Rectal smooth muscle tissue (tissue), 1 donor: Measurements from ENCODE around the gene SPHK1.

Experiments used
- H3K27ac ChIP-seq: one replicate; pipeline ENCODE4 v1.7.0; 2013; ENCODE audit warnings: low read depth, low read length, inconsistent platforms
- H3K27me3 ChIP-seq: one replicate; pipeline ENCODE4 v1.7.0; 2013; ENCODE audit warnings: low read length; ENCODE audit not compliant: control insufficient read depth, insufficient read depth
- H3K36me3 ChIP-seq: one replicate; pipeline ENCODE4 v1.7.0; 2013; ENCODE audit warnings: low read length; ENCODE audit not compliant: control insufficient read depth, insufficient read depth
- H3K4me1 ChIP-seq: one replicate; pipeline ENCODE4 v1.7.0; 2013; ENCODE audit warnings: low read length; ENCODE audit not compliant: control insufficient read depth, insufficient read depth
- H3K4me3 ChIP-seq: one replicate; pipeline ENCODE4 v1.7.0; 2013; ENCODE audit warnings: low read length
- H3K9ac ChIP-seq: one replicate; pipeline ENCODE4 v1.7.0; 2013; ENCODE audit warnings: low read length

Gene SPHK1

DNA sequence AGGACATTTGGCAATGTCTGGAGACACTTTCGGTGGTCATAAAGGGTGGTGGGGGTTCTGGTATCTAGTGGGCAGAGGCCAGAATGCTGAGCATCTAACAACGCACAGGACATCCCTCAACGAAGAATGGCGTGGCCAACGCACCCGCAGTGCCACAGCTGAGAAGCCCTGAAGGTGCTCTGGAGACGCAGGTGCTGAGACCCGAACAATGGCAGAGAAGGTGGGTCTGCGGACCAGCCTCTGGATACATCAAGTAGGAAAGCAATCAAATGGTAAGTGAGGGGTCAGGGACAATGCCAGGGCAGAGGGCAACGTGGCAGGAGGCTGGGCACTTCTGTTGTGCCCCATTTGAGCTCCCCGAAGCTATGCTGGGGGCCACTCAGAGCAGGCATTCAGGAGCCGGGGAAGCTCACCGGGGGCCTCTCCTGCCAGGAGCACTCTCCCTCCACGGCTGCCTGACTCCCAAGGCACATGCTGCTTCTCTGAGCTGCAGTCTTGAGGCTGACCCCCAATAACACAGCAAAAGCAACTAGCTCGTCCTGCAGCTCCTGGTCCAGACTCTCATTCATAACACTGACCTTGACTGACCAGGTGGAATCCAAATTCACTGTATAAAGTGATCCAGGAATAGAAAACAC is 26.0 kb downstream of the SPHK1 start:
- Histone ChIP-seq H3K4me1 (peaks cover 7% of the 10 kb centered on the region), H3K9ac (no peak overlapping the region), H3K27ac (no peak overlapping the region)

DNA sequence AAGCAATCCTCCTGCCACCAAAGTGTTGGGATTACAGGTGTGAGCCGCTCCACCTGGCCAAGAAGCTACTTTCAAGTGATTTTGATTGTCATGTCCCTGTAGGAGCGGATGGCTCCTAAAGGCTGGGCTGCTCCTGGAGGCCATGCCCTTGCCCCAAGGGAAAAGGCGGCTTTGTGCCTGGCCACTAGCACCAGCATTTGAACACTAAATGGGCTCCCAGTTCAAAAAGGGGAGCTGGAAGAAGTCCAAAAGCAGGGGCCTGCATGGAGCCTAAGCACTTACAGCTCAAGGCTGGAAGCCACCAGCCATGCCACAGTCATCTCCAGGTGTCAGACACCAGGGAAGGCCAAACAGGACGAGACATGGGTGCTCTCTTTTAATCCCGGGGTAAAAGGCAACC is 26.8 kb downstream of the SPHK1 start:
- Histone ChIP-seq H3K27me3 (no peaks in the 10 kb centered on the region), H3K36me3 (no peaks in the 10 kb centered on the region), H3K4me3 (no peak overlapping the region), H3K4me1 (peaks cover 7% of the 10 kb centered on the region), H3K9ac (no peak overlapping the region), H3K27ac (no peak overlapping the region)

More for the DNA sequence above, 26.0 kb downstream of the SPHK1 start:
- no peak overlapping the region for H3K4me3 ChIP-seq
- no peaks in the 10 kb centered on the region for H3K27me3 ChIP-seq
- no peaks in the 10 kb centered on the region for H3K36me3 ChIP-seq

DNA sequence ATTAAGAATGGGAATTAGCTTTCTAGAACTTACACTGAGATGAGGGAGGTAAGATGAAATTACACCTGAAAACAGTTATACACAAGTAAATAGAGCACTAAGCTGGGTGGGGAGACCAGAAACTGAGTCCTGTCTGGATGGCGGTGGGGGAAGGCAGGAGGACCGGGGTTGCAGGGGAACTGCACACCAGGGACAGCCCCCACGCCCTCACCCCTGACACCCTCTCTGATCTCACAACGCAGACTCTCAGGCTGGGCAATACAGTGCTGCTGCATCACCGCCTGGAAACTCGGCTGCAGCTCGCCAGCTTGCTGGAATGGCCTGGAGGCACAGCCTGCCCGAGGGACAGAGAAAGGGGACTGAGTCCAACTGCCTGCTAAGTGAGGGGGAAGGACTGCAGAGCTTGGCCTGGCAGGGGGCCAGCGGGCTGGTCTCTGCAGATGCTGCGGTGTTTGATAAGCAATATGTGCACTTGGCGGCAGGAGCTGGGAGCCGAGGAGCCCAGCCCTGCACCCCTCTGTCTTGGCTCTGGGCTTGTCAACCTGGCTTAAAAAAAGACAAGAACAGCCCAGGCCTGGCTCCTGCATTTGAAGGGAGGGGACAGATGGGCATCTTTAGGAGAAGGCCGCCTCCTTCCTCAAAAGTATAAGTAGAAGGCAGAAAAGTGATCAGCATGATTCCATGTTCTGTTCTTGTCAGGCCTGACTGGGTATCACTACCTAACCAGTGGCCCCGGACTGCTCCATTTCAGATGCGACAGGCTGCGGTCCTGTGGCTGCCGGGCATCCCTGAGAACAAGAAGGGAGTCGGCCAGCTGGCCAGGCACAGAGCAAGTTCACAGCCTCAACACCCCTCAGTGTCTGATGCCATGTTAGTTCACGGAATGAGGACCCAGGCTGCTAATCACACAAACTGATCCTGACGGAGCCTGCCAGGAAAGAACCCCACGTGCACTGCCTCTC is 30.2 kb downstream of the SPHK1 start:
- H3K36me3 ChIP-seq: no peaks in the 10 kb centered on the region
- H3K9ac ChIP-seq: no peak overlapping the region
- peaks cover 7% of the 10 kb centered on the region for H3K4me1 ChIP-seq
- H3K27ac ChIP-seq: no peak overlapping the region
- no peaks in the 10 kb centered on the region for H3K27me3 ChIP-seq
- no peak overlapping the region for H3K4me3 ChIP-seq

DNA sequence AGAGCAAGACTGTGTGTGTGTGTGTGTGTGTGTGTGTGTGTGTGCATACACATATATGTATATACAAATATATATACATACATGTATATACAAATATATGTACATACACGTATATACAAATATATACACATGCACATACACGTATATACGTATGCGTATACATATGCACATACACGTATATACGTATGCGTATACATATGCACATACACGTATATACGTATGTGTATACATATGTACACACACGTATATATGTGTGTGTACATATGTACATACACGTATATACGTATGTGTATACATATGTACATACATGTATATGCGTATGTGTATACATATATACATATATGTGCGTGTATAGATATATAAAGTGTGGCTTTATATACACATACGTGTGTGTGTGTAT is 31.4 kb downstream of the SPHK1 start:
- Histone ChIP-seq H3K4me3 (no peak overlapping the region), H3K9ac (no peak overlapping the region), H3K27me3 (no peaks in the 10 kb centered on the region), H3K27ac (no peak overlapping the region), H3K36me3 (no peaks in the 10 kb centered on the region), H3K4me1 (peaks cover 15% of the 10 kb centered on the region)

DNA sequence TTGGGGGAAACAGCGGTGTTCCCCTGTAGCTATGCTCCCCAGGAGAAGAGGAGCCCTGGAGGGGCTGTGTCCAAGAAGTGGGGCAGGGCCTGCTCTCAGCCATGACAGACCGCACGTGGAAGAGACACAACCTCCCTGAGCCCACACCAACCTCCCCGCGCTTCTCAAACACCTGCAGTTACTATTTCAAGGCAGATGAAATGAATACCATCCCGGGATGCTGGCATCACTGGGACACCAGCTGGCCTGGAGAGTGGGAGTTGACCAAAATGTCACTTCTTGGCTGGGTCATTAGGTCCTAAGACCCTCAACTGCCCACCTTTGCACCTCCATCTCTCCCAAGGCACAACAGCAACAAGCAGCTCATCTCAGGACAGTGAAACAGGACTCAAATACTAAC is 32.0 kb downstream of the SPHK1 start:
- Histone ChIP-seq H3K27me3 (no peaks in the 10 kb centered on the region), H3K4me1 (peaks cover 15% of the 10 kb centered on the region), H3K27ac (no peak overlapping the region), H3K36me3 (no peaks in the 10 kb centered on the region), H3K9ac (no peak overlapping the region), H3K4me3 (no peak overlapping the region)

DNA sequence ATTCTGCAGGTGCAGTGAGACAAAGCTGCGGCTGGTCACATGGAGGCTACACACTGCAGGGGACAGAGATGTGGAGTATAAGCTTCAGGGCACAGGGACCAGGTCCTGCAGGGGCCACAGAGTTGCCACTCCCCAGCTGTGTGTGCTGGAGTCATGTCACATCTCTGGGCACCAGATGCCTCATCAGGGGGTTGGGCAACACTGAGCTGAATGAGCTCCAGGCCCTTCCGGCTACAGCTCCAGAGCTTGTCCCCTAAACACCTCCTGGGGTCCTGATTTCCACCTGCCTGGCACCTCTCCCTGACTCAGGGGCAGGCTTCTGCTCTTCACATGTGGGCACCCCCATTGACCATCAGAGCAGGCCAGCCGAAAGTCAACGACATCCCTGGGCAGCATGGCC is 32.5 kb downstream of the SPHK1 start:
- Histone ChIP-seq H3K9ac (no peak overlapping the region), H3K4me3 (no peak overlapping the region), H3K4me1 (peaks cover 15% of the 10 kb centered on the region), H3K27me3 (no peaks in the 10 kb centered on the region), H3K36me3 (no peaks in the 10 kb centered on the region), H3K27ac (no peak overlapping the region)

DNA sequence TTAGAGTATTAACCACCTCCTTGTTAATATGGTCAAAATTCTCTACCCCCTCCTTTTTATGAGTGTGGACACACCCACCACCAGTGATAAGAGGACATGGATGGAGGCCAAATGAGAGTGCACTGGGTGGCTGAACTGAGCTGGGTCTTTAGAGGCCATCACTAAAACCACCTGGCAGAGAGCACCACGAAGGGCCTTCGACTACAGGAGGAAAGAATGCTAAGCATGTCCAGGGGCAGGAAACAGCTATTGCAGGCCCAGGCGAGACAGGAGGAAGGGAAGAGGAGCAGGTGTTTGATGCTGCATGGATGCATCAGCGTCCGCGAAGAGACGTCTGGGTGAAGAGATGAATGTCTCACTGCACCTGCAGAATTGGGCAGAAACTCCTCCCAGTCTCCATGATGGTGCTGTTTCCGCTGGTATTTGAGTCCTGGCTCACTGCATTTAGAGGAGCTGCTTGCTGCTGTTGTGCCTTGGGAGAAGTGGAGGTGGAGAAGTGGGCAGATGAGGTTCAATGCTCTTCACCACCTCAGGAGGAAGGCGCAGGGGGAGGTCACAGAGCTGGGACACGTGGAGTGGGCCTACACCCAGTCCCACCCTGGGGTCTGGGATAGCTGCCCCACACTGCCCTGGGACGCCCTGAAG is 33.2 kb downstream of the SPHK1 start:
- H3K27me3 ChIP-seq: no peaks in the 10 kb centered on the region
- no peak overlapping the region for H3K9ac ChIP-seq
- peaks cover 15% of the 10 kb centered on the region for H3K4me1 ChIP-seq
- no peak overlapping the region for H3K4me3 ChIP-seq
- no peaks in the 10 kb centered on the region for H3K36me3 ChIP-seq
- H3K27ac ChIP-seq: no peak overlapping the region

DNA sequence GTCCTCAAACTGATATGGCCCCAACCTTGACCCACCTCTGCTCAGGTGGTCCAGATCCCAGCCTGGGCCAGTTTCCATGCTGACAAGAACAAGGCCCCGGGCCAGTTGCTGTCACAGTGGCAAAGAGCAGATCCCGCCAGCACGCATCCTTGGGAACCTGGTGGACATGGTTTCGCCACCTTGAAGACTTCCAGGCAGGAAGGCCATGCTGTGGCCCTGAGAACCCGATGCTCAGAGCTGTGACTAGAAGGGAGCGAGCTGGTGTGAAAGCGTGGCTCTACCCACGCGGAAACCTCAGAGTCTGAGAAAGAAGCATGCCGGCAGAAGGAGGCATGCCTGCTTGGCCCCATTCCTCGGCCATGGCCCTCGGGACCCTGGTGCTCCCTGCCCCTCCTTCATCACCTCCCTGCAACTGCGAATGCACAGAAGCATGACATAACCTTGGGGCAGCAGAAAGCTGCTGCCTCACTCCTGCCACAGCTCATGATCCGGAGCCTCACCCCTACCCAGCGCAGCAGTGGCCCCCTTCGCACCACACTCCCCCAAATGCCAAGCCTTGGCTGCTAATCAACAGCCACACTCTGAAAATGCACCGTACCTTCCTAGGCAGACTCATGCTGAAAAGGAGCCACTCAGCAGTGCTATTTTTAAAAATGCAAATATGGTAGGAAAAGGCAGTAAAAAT is 35.3 kb downstream of the SPHK1 start:
- no peaks in the 10 kb centered on the region for H3K36me3 ChIP-seq
- H3K4me3 ChIP-seq: no peak overlapping the region
- H3K4me1 ChIP-seq: peaks cover 9% of the 10 kb centered on the region
- no peaks in the 10 kb centered on the region for H3K27me3 ChIP-seq
- no peak overlapping the region for H3K9ac ChIP-seq
- no peak overlapping the region for H3K27ac ChIP-seq

DNA sequence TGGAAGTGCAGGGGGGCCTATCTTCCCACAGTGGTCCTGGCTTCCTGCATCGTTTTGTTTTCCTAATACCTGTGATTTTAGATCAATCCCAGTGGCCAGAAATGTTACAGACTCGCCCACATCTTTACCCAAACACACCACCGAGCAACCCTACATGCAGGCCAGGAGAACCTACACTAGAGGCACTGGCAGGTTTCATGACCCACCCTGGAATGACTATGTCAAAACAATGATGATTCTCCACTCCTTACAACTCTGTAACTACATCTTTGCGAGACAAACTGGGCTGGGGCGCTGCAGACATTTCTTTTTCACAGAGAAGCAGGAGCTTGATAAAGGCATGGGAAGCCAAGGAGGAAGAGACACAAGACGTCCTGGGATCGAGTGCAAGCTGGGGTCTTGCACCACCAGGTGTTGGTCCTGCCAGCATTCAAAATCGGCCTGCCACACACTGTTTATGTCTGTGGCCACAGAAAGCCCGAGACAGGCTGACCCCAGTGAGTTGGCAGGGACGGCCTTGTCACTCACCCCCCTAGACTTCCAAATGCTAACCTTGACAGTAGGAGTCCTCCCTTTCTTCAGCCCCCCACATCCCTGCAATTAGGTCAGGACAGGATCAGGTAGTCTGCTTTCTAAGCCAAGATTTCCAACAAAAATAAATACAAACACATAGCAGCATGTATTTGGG is 36.1 kb downstream of the SPHK1 start:
- no peak overlapping the region for H3K9ac ChIP-seq
- no peak overlapping the region for H3K27ac ChIP-seq
- no peaks in the 10 kb centered on the region for H3K36me3 ChIP-seq
- no peaks in the 10 kb centered on the region for H3K27me3 ChIP-seq
- peaks cover 8% of the 10 kb centered on the region for H3K4me1 ChIP-seq
- H3K4me3 ChIP-seq: no peak overlapping the region

DNA sequence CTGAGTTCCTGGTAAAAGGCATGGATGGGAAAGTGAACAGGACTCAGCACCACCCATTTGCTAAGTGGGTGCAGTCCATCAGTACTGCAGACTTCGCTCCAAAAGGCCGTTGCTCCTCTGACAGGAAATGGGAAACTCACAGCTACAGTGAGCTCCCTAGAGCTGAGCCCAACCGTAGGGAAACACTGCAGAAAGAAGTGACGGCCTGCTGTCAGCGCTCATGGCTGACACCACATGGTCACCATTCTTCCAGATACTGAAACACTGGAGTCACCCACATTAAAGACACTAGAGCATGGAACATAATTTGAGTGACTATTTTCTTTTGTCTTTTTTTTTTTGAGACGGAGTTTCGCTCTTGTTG is 36.6 kb downstream of the SPHK1 start:
- peaks cover 8% of the 10 kb centered on the region for H3K4me1 ChIP-seq
- no peaks in the 10 kb centered on the region for H3K27me3 ChIP-seq
- no peak overlapping the region for H3K27ac ChIP-seq
- no peak overlapping the region for H3K4me3 ChIP-seq
- H3K36me3 ChIP-seq: no peaks in the 10 kb centered on the region
- no peak overlapping the region for H3K9ac ChIP-seq

DNA sequence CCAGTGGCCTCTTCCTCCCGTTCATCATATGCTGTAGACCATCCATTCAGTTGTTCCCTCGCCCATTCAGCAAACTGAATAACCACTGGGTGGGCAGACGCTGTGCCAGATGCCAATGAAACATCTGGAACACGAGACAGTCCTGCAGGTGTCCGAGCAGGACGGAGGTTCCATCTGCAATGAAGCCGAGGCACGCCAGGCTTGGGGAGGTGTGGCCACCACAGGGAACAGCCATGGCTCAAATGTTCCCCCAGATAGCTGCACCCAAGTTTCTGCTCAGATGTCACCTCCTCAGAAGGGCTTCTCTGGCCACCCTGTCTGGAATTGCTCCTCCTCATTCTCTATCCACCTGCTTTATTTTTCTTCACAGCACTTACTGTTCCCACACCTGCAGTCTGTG is 38.0 kb downstream of the SPHK1 start:
- Histone ChIP-seq H3K27ac (no peak overlapping the region), H3K4me1 (peaks cover 9% of the 10 kb centered on the region), H3K4me3 (no peak overlapping the region)

DNA sequence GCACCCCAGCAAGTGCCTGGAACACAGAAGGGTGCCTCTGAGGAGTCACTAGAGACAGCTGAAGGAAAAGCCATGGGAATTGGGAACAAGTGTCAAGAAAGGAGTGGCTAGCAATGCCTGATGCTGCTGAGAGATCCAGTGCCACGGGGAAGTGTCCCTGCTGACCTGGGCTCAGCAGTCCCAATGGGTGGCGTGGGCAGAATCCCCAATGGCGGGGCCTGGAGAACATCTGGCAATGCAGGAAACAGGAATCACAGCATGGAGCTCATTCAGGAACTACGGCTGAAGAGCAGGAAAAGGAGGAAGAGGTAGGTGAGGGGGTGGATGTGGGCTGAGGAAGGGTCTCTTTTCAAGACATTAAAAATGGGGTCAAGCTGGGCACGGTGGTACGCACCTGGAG is 38.5 kb downstream of the SPHK1 start:
- Histone ChIP-seq H3K27ac (no peak overlapping the region), H3K4me3 (no peak overlapping the region), H3K9ac (no peak overlapping the region), H3K4me1 (peaks cover 14% of the 10 kb centered on the region), H3K36me3 (no peaks in the 10 kb centered on the region), H3K27me3 (no peaks in the 10 kb centered on the region)

More for the DNA sequence above, 38.0 kb downstream of the SPHK1 start:
- no peaks in the 10 kb centered on the region for H3K36me3 ChIP-seq
- no peaks in the 10 kb centered on the region for H3K27me3 ChIP-seq
- H3K9ac ChIP-seq: no peak overlapping the region
